Urothelium cell line (cell line): ENCODE results near the gene ST3GAL3.

Experiments used
- DNase-seq: peaks from one replicate; pipeline ENCODE4 v3.0.0; 2011; ENCODE audit warnings: low spot score, mixed read lengths
- FAIRE-seq: peaks from 2 replicates; lab custom pipeline; 2011; peaks lifted over from hg19 to GRCh38; lab: Jason Lieb, UNC

ST3GAL3 gene

GRCh38 chr1:43902058-43902831, 194.9 kb downstream of the ST3GAL3 start:
- DNase-seq, result no peak
- FAIRE-seq, result no peak

GRCh38 chr1:43904660-43905551, 197.6 kb downstream of the ST3GAL3 start:
- DNase-seq, result no peak
- peak; percentile 91 for FAIRE-seq

DNA sequence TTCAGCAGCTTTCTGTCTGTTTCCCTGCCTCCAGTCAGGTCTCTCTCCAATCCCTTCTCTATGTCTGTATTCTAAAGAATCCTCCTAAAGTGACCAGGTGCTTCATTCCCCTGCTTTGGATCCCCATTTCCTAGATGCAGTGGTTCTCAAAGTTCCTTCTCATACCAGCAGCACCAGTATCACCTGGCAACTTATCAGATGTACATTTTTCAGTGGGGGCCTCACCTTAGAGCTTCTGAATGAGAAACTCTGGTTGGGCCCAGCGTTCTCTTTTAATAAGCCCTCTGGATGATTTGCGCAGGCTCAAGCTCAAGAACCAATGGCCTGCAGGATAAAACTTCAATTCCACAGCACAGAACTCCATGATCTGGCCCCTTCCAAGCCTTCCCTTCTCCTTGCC, 200.9 kb downstream of the ST3GAL3 start:
- DNase-seq, result no peak
- FAIRE-seq, result no peak

DNA sequence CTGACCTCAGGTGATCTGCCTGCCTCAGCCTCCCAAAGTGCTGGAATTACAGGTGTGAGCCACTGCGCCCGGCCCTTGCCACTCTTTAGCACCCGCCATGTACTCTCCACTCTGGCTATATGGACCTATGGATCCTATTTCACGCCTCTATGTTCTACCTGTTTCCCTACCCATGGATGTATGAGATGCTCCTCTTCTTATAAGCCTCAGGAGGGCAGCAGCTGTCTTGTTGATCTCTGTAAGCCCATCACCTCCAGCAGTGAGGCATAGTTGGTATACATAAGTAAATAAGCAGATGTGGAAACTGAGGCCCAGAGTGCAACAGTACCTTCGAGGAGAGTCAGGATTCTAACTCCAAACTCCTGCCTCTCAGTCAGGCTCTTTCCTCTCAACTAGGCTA, 201.5 kb downstream of the ST3GAL3 start:
- FAIRE-seq (no peak), DNase-seq (no peak)

DNA sequence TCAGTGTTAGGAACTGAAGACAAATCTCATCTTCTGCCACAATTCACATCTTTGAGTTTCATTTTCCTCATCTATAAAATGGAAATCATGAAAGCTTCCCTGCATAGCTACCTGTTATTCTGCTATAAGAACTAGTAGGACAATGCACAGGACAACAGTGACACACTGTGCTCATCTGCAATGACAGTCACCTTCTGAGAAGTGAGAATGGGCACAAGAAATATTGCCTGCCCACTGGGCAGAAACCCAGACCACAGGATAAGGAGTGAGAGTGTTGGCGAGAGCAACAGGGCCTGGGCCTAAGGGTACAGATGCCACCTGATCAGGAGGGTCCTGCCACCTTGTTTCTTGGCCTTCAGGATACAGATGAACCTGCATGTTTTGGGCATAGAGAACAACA, 203.0 kb downstream of the ST3GAL3 start:
- DNase-seq, result no peak
- peak; percentile 90 for FAIRE-seq

DNA sequence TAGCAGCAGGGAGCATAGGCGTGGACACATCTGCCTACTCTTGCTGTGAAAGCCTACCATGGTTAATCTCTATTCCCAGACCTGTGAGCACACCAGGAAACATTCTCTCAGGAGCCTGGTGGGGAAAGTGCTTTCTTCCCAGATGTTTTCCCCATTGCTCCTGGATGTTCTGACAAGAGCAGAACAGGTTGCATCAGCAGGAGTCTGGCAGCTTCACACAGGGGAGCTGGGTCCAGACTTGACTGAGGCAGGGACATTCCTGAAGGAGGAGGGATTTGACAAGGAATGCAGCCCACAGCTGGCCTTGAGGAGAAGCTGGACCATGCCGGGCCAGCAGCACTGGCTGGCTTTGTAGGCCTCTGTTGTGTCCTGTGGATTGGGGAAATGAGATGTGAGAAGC, 205.3 kb downstream of the ST3GAL3 start:
- DNase-seq (peak; percentile 61), FAIRE-seq (no peak)

DNA sequence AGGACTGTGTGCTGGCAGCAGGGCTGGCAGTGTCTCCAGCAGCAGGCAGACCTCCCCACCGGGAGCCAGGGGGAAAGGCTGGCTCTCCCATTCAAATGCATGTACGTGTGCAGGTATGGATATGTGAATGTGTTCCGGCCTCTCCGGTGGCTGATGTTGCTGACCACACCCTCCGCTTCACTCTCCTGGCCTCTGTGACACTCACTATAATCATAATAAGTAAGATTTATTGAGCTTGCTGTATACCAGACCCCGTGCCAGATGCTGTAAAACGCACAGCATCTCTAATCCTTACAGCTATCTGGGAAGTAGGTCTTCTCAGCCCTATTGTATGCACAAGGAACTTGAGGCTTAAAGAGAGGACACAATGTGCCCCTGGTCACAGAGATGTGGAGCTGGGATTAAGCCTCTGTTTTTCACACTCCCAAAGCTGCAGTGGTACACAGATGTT, 205.7 kb downstream of the ST3GAL3 start:
- DNase-seq (no peak), FAIRE-seq (no peak)

DNA sequence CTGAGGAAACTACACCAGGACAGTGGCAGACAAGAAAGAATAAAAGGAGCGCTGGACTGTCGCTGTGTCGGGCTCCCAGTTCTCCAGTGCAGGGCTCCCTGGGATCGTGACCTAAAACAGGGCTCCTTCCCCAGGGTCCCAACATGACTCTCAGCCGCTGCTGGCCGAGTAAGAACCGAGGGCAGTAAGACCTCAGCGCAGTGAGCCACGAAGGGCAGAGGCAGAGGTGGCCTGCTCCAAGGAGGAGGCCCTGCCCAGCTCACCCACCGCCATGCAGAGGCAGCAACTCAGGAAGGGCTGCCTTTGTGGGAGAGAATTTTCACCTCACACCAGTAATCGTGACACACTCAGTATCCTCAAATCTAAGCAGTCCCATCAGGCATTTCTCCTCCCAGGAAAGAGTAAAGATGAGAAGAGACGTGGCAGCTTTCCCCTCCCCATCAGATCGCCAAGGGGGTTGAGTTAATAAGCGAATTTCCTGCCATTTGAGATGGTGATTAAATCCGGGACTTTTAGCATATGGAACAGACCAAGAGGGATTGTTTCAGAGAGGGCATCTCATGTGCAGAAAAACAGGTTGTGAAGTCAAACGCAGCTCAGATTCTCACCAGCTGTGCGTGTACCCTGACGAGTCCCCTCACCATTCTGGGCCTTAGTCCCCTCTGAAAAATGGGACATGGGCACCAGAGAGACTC, 206.5 kb downstream of the ST3GAL3 start:
- DNase-seq (no peak), FAIRE-seq (no peak)

- no peak for FAIRE-seq
These were observed 207.5 kb downstream of the ST3GAL3 start for GRCh38 chr1:43914576-43915525.

GRCh38 chr1:43919906-43920305, 212.6 kb downstream of the ST3GAL3 start:
- DNase-seq (no peak), FAIRE-seq (peak; percentile 42)

More at GRCh38 chr1:43914576-43915525, 207.5 kb downstream of the ST3GAL3 start:
- DNase-seq, result no peak

GRCh38 chr1:43921022-43921421, 213.7 kb downstream of the ST3GAL3 start:
- DNase-seq (no peak), FAIRE-seq (peak; percentile 5)

- no peak for DNase-seq
- FAIRE-seq, result no peak
These were observed 217.2 kb downstream of the ST3GAL3 start for GRCh38 chr1:43924516-43924915.

GRCh38 chr1:43925846-43926245, 218.5 kb downstream of the ST3GAL3 start:
- no peak for FAIRE-seq
- DNase-seq, result no peak

DNA sequence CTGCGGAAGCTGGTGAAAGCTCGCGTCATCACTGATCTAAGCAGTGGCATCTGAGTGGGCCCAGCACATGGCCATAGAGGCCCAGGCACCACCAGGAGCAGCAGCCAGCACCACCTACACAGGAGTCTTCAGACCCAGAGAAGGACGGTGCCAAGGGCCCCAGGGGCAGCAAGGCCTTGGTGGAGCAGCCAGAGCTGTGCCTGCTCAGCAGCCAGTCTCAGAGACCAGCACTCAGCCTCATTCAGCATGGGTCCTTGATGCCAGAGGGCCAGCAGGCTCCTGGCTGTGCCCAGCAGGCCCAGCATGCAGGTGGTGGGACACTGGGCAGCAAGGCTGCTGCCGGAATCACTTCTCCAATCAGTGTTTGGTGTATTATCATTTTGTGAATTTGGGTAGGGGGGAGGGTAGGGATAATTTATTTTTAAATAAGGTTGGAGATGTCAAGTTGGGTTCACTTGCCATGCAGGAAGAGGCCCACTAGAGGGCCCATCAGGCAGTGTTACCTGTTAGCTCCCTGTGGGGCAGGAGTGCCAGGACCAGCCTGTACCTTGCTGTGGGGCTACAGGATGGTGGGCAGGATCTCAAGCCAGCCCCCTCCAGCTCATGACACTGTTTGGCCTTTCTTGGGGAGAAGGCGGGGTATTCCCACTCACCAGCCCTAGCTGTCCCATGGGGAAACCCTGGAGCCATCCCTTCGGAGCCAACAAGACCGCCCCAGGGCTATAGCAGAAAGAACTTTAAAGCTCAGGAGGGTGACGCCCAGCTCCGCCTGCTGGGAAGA, 223.0 kb downstream of the ST3GAL3 start:
- no peak for DNase-seq
- no peak for FAIRE-seq

- FAIRE-seq (no peak), DNase-seq (no peak)
These were observed 223.6 kb downstream of the ST3GAL3 start for GRCh38 chr1:43930949-43931275.

DNA sequence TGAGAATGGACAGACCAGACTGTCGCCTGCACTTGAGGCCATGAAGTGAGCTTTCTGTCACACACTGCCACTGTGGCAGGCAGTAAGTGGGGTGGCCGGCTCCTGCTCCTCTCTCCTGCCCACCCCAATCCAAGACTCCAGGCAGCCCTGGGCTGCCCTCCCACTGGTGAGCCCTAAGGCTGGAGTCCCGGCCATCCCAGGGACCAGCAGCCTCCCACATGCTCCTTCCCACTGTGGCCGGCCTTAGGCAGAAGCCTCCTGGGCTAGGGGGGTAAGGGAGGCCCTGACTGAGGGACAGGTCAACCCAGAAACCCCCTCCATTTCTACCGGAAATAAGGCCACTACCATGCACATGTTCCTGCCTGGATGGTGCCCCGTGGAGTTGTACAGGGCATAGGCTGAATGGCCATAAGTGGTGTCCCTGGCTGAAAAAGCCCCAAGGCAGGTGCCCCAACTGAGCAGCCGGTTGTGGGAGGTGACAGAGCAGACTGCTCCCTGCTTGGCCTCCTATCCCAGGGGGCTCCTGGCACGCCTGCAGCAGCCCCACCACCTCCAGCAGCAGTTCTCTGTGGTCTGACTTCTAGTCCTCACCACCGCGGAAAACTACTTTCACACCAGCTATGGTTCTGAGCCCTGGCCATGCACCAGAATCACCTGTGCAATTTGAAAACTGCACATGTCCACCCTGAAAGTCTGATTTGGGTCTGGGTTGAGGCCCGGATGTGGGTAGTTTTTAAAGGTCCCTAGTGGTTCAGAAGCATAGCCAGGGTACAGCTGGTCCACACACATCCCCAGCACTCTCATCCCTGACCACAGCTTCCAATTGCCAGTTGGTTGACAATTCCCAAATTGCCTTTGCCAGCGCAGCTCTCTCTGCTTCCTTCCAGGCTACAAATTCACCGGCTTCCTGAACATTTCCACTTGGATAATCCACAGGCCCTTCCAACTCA, 224.7 kb downstream of the ST3GAL3 start:
- FAIRE-seq (no peak), DNase-seq (no peak)

- no peak for DNase-seq
- peak; percentile 53 for FAIRE-seq
These were observed 225.6 kb downstream of the ST3GAL3 start for GRCh38 chr1:43932786-43933385.
